ENCODE measurements around the gene MXD3.
A peak's percentile ranks its signal among the peaks of the same experiment; 100 is the strongest.
"Not testable (repeated sequence)": the region's sequence is repeated elsewhere in the genome, so short reads cannot be mapped to it uniquely, and the experiment has no call there.

Gene MXD3

GRCh38 chr5:177320879-177321278 is 9.2 kb upstream of the MXD3 start:
- DNase-seq (ENCODE audit: low spot score) = no peak

GRCh38 chr5:177319913-177320588 is 8.4 kb upstream of the MXD3 start:
- no peak for DNase-seq (ENCODE audit: low spot score)

GRCh38 chr5:177317959-177318377 is 6.3 kb upstream of the MXD3 start:
- DNase-seq (ENCODE audit: low spot score) = peak; percentile 75

GRCh38 chr5:177316005-177316404 is 4.3 kb upstream of the MXD3 start:
- no peak for DNase-seq (ENCODE audit: low spot score)

GRCh38 chr5:177315411-177315810 is 3.7 kb upstream of the MXD3 start:
- no peak for DNase-seq (ENCODE audit: low spot score)

- DNase-seq (ENCODE audit: low spot score) = no peak
Observed at GRCh38 chr5:177314376-177315342, 3.0 kb upstream of the MXD3 start.

- DNase-seq (ENCODE audit: low spot score) = no peak
Observed at GRCh38 chr5:177313561-177314259, 2.0 kb upstream of the MXD3 start.

- peak; percentile 51 for DNase-seq (ENCODE audit: low spot score)
Observed at GRCh38 chr5:177312649-177313181, 1.0 kb upstream of the MXD3 start.

- no peak for DNase-seq (ENCODE audit: low spot score)
Observed at GRCh38 chr5:177311392-177311722, 341 bp downstream of the MXD3 start.

- DNase-seq (ENCODE audit: low spot score) = no peak
Observed at GRCh38 chr5:177310757-177311391, 824 bp downstream of the MXD3 start.

- no peak for DNase-seq (ENCODE audit: low spot score)
Observed at GRCh38 chr5:177310332-177310731, 1.4 kb downstream of the MXD3 start.

- DNase-seq (ENCODE audit: low spot score) = peak; percentile 77
Observed at GRCh38 chr5:177309351-177310191, 2.1 kb downstream of the MXD3 start.

GRCh38 chr5:177308740-177309139 is 3.0 kb downstream of the MXD3 start:
- DNase-seq (ENCODE audit: low spot score) = no peak

GRCh38 chr5:177307544-177308363 is 3.9 kb downstream of the MXD3 start:
- no peak for DNase-seq (ENCODE audit: low spot score)

GRCh38 chr5:177306674-177307543 is 4.8 kb downstream of the MXD3 start:
- DNase-seq (ENCODE audit: low spot score) = no peak

GRCh38 chr5:177306103-177306640 is 5.5 kb downstream of the MXD3 start:
- not testable (repeated sequence) for DNase-seq (ENCODE audit: low spot score)

- DNase-seq (ENCODE audit: low spot score) = no peak
Observed at GRCh38 chr5:177304392-177305119, 7.1 kb downstream of the MXD3 start.

- no peak for DNase-seq (ENCODE audit: low spot score)
Observed at GRCh38 chr5:177303925-177304391, 7.7 kb downstream of the MXD3 start.
